Heart right ventricle (tissue), 16 donors: Measurements from ENCODE around the gene DISC1. TPM values are rescaled to one million over a fixed set of nuclear protein-coding genes. Genes with fewer than 3 reads are reported as not detected.

Source experiments
- ATAC-seq, 8 donors: fragments of 200-7000 bp; cut with Tn5 transposase; one replicate each; pipeline ENCODE4 v1.9.1; 2020; ENCODE audit warnings: mild to moderate bottlenecking in 8 of 8, moderate library complexity in 8 of 8, moderate number of reproducible peaks in 1 of 8
- DNase-seq, 2 donors: peaks; one replicate each; pipeline ENCODE4 v3.0.0-alpha.2; 2020
- H3K27ac ChIP-seq, 10 donors: fragments of 200-600 bp; sonication (generic) in 2 of 10; one replicate each; pipeline versions ENCODE4 v1.5.0 to v1.8.0; 2020 to 2022; ENCODE audit warnings: mild to moderate bottlenecking in 3 of 10
- H3K27me3 ChIP-seq, 7 donors: fragments of 200-600 bp; one replicate each; pipeline ENCODE4 v1.8.0; 2021 to 2022; ENCODE audit warnings: mild to moderate bottlenecking in 2 of 7
- H3K36me3 ChIP-seq, 9 donors: fragments of 200-600 bp; sonication (generic) in 1 of 9; one replicate each; pipeline versions ENCODE4 v1.5.0 to v1.8.0; 2020 to 2022; ENCODE audit warnings: mild to moderate bottlenecking in 2 of 9
- H3K4me1 ChIP-seq, 9 donors: fragments of 200-600 bp; sonication (generic) in 1 of 9; one replicate each; pipeline versions ENCODE4 v1.5.0 to v1.8.0; 2020 to 2022; ENCODE audit warnings: mild to moderate bottlenecking in 4 of 9
- H3K4me3 ChIP-seq, 10 donors: fragments of 200-600 bp; sonication (generic) in 2 of 10; one replicate each; pipeline versions ENCODE4 v1.5.0 to v1.8.0; 2020 to 2022; ENCODE audit warnings: mild to moderate bottlenecking in 7 of 10, moderate library complexity in 2 of 10
- H3K9me3 ChIP-seq, 11 donors: fragments of 200-600 bp in 10 of 11; sonication (generic) in 2 of 11; one replicate each; pipeline versions ENCODE4 v1.5.0 to v1.8.0; 2013 to 2022; ENCODE audit warnings: mild to moderate bottlenecking in 2 of 11, control low read depth in 1 of 11, moderate library complexity in 1 of 11
- WGBS, 2 donors: extraction: QIAGEN DNeasy Blood & Tissue Kit; methylation state at CpG; one replicate each; pipeline ENCODE4 v1.1.7; 2013; ENCODE audit warnings: inconsistent platforms in 1 of 2; 5-methylcytosine and 5-hydroxymethylcytosine counted together
- intact Hi-C, 10 donors: fragments of 100-400 bp; cut with DNase I; formaldehyde crosslinking; loops; one replicate each; pipeline versions ENCODE4 v1.11.1 to v1.14.2; 2022
- polyA plus RNA-seq, 2 donors: library from polyadenylated mRNA; stranded (reverse); fragments of 200-250 nt; gene quantifications; one replicate each; pipeline ENCODE4 v1.2.3, GENCODE V29; 2013
- total RNA-seq, 10 donors: library from RNA; stranded (reverse); fragmentation: NEBNext Ultra II Directional in 3 of 10; extraction: Animal tissue kit (Norgen Biotek cat#: 25700) in 3 of 10; gene quantifications; one replicate each; pipeline versions ENCODE4 v1.2.1 to v1.2.4, GENCODE V29; 2021 to 2023
- TF ChIP-seq, protein P1 (sequence below), 9 donors: fragments of 200-600 bp; sonication (generic) in 2 of 9; IDR thresholded peaks; one replicate each; pipeline versions ENCODE4 v1.5.0 to v1.8.0; 2021 to 2022; ENCODE audit warnings: antibody characterized with exemption in 9 of 9, mild to moderate bottlenecking in 5 of 9, moderate library complexity in 1 of 9
- donor health status: Arrhythmogenic right ventricular cardiomyopathy.
- donor health status: ischemic (EF 13 %, LVEDD 7.1; RV severe dilation, severe dysfunction).
- donor health status: healthy with polysubstance abuse.
- donor health status: DM: no; HTN: yes; CAD: no.
- donor health status: DM: no; HTN: no; CAD: no.
- donor health status: ischemic (EF 25% LVEDD 6.9; RV normal size, moderate dysfunction).
- donor health status: ischemic (EF 25% LVEDD 5.7; RV mildly dilated, moderate dysfunction).
- donor health status: healthy.
- donor health status: DM: yes; HTN: yes; CAD: no.
- donor health status: Ischemic cardiomyopathy.
- donor health status: ischemic (EF 35%, LVEDD 5.7; RV mildly dilated, moderate dysfunction).
- donor health status: nonischemic (EF 11% LVEDD 7.7; RV severe dilation, severe dysfunction).
- donor health status: DM: yes; HTN: yes; CAD: no.
- donor health status: PGD.
- donor health status: ischemic (EF 29% LVEDD 5.4; RV normal size, mild dysfunction).
- donor health status: nonischemic (EF 23%, LVEDD 6.1; RV moderate dilation, normal function).

DISC1 gene
- total and polyA plus RNA-seq, 12 donors: 1.4 to 6.4 (median 4.0) TPM

DNA sequence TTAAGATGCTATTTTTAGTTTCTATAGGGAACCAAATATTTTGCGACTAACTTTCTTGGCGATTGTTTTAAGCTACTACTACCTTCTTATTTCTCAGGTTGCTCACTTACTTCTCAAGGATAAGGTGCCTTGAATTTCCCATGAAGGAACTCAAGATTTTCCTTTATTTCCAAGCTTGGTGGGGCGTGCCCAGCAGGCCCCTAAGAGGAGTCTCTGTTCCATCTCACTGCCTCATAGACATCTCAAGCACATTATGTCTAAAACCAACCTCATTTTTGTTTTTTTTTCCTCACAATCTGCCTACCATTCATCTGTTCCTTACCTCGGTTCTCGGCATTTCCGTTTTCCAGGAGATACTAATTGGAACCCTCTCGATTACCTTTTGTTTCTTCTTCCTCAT is 421.9 kb downstream of the DISC1 start:
- 95 to 97% methylated on average over 7 of the region's 7 CpGs for WGBS, 2 donors
- DNase-seq (no peak), ATAC-seq (no peak)
- Histone ChIP-seq H3K27me3 (no peaks in the 10 kb centered on the region), H3K9me3 (peaks cover 0 to 7% (median 0%) of the 10 kb centered on the region in 11 donors), H3K36me3 (no peaks in the 10 kb centered on the region), H3K4me3 (no peak overlapping the region), H3K27ac (no peak overlapping the region), H3K4me1 (peaks cover 0 to 5% (median 0%) of the 10 kb centered on the region in 9 donors)
- intact Hi-C loops: no loop called here
- TF ChIP-seq, protein P1, sequence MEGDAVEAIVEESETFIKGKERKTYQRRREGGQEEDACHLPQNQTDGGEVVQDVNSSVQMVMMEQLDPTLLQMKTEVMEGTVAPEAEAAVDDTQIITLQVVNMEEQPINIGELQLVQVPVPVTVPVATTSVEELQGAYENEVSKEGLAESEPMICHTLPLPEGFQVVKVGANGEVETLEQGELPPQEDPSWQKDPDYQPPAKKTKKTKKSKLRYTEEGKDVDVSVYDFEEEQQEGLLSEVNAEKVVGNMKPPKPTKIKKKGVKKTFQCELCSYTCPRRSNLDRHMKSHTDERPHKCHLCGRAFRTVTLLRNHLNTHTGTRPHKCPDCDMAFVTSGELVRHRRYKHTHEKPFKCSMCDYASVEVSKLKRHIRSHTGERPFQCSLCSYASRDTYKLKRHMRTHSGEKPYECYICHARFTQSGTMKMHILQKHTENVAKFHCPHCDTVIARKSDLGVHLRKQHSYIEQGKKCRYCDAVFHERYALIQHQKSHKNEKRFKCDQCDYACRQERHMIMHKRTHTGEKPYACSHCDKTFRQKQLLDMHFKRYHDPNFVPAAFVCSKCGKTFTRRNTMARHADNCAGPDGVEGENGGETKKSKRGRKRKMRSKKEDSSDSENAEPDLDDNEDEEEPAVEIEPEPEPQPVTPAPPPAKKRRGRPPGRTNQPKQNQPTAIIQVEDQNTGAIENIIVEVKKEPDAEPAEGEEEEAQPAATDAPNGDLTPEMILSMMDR (IDR thresholded peaks at IDR 0.05): no peak

- DNase-seq (no peak), ATAC-seq (no peak)
- H3K9me3 ChIP-seq: peaks cover 0 to 9% (median 0%) of the 10 kb centered on the region in 11 donors
- WGBS, 2 donors: 94 to 96% methylated on average over 4 of the region's 4 CpGs
- H3K27ac ChIP-seq: no peak overlapping the region
- no peaks in the 10 kb centered on the region for H3K27me3 ChIP-seq
- TF ChIP-seq, protein P1 (IDR thresholded peaks at IDR 0.05): no peak
- intact Hi-C loops: no loop called here
- peaks cover 0 to 5% (median 0%) of the 10 kb centered on the region in 9 donors for H3K4me1 ChIP-seq
- no peaks in the 10 kb centered on the region for H3K36me3 ChIP-seq
- no peak overlapping the region for H3K4me3 ChIP-seq
Measured at GRCh38 chr1:232049335-232049734, 422.7 kb downstream of the DISC1 start.

DNA sequence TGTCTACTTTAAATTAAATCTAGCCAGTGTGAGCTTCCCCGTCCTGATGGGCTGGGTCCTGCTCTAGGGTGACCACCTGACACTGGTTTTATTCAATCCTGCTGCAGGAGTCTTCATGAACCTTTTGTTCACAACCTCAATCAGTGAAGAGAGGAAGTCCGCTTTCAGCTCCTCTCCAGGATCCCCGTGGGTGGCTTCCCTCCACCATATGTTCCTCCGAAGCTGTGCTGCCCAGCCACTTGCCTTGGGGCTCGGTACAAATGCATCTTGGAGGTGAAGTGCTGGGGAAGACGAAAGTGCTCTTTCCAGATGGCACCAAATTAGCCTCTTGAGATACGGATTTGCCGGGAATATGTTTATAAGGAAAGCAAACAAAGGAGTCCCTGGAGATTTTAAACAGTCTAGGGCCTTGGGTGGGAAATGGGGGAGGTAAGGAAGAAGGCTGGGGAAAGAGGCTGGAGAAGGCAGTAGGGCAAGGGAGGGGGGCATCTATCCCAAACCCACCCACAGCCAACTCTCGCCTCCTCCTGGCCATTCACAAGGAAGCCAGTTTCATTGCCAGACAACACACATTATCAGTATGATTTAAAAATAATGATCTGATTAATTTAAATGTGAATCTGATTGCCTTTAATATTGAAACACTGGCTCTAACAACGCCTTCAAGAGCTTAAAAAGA is 430.8 kb downstream of the DISC1 start:
- no peaks in the 10 kb centered on the region for H3K36me3 ChIP-seq
- 69 to 71% methylated on average over 10 of the region's 10 CpGs for WGBS, 2 donors
- TF ChIP-seq, protein P1 (IDR thresholded peaks at IDR 0.05): no peak
- no peaks in the 10 kb centered on the region for H3K4me1 ChIP-seq
- H3K9me3 ChIP-seq: peaks cover 0 to 9% (median 0%) of the 10 kb centered on the region in 11 donors
- no peak overlapping the region for H3K27ac ChIP-seq
- intact Hi-C loops: no loop called here
- DNase-seq: no peak
- no peak overlapping the region for H3K4me3 ChIP-seq
- H3K27me3 ChIP-seq: no peaks in the 10 kb centered on the region
- ATAC-seq: no peak

- intact Hi-C loops: no loop called here
- Histone ChIP-seq H3K4me3 (no peak overlapping the region), H3K36me3 (no peaks in the 10 kb centered on the region), H3K4me1 (no peaks in the 10 kb centered on the region), H3K27me3 (no peaks in the 10 kb centered on the region), H3K9me3 (peaks cover 0 to 8% (median 0%) of the 10 kb centered on the region in 11 donors), H3K27ac (no peak overlapping the region)
- TF ChIP-seq, protein P1 (IDR thresholded peaks at IDR 0.05): no peak
- DNase-seq: no peak
- no peak for ATAC-seq
- 92 to 97% methylated on average over 1 of the region's 1 CpG for WGBS, 2 donors
Measured at GRCh38 chr1:232057896-232058274, 431.3 kb downstream of the DISC1 start.
